Thyroid gland (tissue), 4 donors: Measurements from ENCODE around the gene CD19. TPM values are rescaled to one million over a fixed set of nuclear protein-coding genes. Genes with fewer than 3 reads are reported as not detected.
"Not testable (repeated sequence)": the region's sequence is repeated elsewhere in the genome, so short reads cannot be mapped to it uniquely, and the experiment has no call there.

Experiments used
- DNase-seq, 2 donors: peaks; one replicate each; pipeline ENCODE4 v3.0.0-alpha.2; 2019
- H3K27ac ChIP-seq, 3 donors: fragments of 200-600 bp; sonication (generic); 1 replicate in 2 of 3; 2 replicates in 1 of 3; pipeline ENCODE4 v1.5.1; 2016 to 2019; ENCODE audit warnings: mild to moderate bottlenecking in 1 of 3, moderate library complexity in 1 of 3
- H3K27me3 ChIP-seq: fragments of 200-600 bp; sonication (generic); one replicate; pipeline ENCODE4 v1.5.1; 2019
- H3K36me3 ChIP-seq, 2 donors: fragments of 200-600 bp; sonication (generic); one replicate each; pipeline ENCODE4 v1.5.1; 2016 to 2019
- H3K4me1 ChIP-seq, 2 donors: fragments of 200-600 bp; sonication (generic); one replicate each; pipeline ENCODE4 v1.5.1; 2017 to 2019
- H3K4me3 ChIP-seq, 3 donors: fragments of 200-600 bp; sonication (generic); replicated peaks in 1 of 3; 1 replicate in 2 of 3; 2 replicates in 1 of 3; pipeline ENCODE4 v1.5.1; 2016; ENCODE audit warnings: mild to moderate bottlenecking in 1 of 3
- H3K9me3 ChIP-seq: fragments of 200-600 bp; sonication (generic); one replicate; pipeline ENCODE4 v1.5.1; 2017
- POLR2A ChIP-seq, 2 donors: fragments of 450-650 bp; IDR thresholded peaks; one replicate each; pipeline ENCODE4 v1.6.1; 2017; ENCODE audit warnings: antibody characterized with exemption in 2 of 2, mild to moderate bottlenecking in 2 of 2, moderate library complexity in 1 of 2
- WGBS, 2 donors: methylation state at CpG; one replicate each; pipeline ENCODE4 v1.1.5; 2017; 5-methylcytosine and 5-hydroxymethylcytosine counted together
- intact Hi-C: fragments of 100-400 bp; cut with DNase I; formaldehyde crosslinking; loops from one replicate; pipeline ENCODE4 v1.15.1; 2023
- total RNA-seq, 4 donors: library from RNA; depleted of rRNA; stranded (reverse); fragments of >200 nt; gene quantifications; one replicate each; pipeline ENCODE4 v1.2.3, GENCODE V29; 2016
- TF ChIP-seq, protein P1 (sequence below), 6 experiments: fragments of 200-600 bp in 3 of 6; fragments of 450-650 bp in 3 of 6; sonication (generic) in 3 of 6; IDR thresholded peaks; one replicate each; pipeline ENCODE4 v1.5.1; 2016 to 2019; ENCODE audit warnings: antibody characterized with exemption in 6 of 6, mild to moderate bottlenecking in 2 of 6, inconsistent platforms in 1 of 6, moderate library complexity in 1 of 6

Gene CD19
- total RNA-seq, 4 donors from 2014 or later, result not detected

DNA sequence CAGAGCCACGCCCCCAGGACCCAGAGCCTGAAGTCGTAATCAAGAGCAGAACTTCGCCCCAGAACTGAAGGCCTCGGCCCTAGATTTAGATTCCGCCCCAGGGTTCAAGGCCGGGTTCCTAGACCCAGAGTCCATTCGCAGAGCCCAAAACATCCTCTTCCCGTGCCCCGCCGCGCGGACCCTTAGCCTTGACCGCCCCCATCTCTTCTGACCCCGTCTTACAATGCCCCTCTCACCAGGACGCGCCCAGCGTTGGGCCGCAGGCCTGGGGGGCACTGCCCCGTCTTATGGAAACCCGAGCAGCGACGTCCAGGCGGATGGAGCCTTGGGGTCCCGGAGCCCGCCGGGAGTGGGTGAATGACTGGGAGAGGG, 5.0 kb downstream of the CD19 start:
- WGBS, 2 donors, result 77 to 82% methylated on average over 23 to 26 of the region's 26 CpGs
- Histone ChIP-seq H3K36me3 (no peaks in the 10 kb centered on the region), H3K27ac (no peak overlapping the region), H3K4me3 (no peak overlapping the region), H3K9me3 (no peaks in the 10 kb centered on the region), H3K27me3 (no peaks in the 10 kb centered on the region), H3K4me1 (no peaks in the 10 kb centered on the region)
- DNase-seq, result no peak
- intact Hi-C loops, result no loop called here
- TF ChIP-seq, protein P1, sequence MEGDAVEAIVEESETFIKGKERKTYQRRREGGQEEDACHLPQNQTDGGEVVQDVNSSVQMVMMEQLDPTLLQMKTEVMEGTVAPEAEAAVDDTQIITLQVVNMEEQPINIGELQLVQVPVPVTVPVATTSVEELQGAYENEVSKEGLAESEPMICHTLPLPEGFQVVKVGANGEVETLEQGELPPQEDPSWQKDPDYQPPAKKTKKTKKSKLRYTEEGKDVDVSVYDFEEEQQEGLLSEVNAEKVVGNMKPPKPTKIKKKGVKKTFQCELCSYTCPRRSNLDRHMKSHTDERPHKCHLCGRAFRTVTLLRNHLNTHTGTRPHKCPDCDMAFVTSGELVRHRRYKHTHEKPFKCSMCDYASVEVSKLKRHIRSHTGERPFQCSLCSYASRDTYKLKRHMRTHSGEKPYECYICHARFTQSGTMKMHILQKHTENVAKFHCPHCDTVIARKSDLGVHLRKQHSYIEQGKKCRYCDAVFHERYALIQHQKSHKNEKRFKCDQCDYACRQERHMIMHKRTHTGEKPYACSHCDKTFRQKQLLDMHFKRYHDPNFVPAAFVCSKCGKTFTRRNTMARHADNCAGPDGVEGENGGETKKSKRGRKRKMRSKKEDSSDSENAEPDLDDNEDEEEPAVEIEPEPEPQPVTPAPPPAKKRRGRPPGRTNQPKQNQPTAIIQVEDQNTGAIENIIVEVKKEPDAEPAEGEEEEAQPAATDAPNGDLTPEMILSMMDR (IDR thresholded peaks at IDR 0.05), result no peak
- TF ChIP-seq POLR2A (IDR thresholded peaks at IDR 0.05), result no peak

DNA sequence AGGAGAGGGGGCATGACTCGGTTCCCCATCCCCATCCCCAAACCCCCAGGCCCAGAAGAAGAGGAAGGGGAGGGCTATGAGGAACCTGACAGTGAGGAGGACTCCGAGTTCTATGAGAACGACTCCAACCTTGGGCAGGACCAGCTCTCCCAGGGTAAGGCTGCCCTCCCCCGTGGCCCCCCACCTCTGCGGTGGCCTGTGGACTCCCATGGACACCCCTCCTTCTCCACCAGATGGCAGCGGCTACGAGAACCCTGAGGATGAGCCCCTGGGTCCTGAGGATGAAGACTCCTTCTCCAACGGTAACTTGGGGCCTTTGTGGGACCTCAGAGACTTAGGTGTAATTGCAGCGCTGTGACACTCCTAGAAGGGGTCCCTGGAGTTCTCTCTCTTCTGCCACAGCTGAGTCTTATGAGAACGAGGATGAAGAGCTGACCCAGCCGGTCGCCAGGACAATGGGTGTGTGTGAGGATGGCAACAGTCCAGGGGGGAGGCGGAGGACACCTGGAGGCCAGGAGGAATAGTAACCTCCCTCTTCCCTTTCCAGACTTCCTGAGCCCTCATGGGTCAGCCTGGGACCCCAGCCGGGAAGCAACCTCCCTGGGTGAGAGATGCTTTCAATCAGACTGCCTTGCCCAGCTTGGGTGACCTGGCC, 5.6 kb downstream of the CD19 start:
- Histone ChIP-seq H3K27me3 (no peaks in the 10 kb centered on the region), H3K36me3 (no peaks in the 10 kb centered on the region), H3K27ac (no peak overlapping the region), H3K4me3 (no peak overlapping the region), H3K9me3 (no peaks in the 10 kb centered on the region), H3K4me1 (no peaks in the 10 kb centered on the region)
- no peak for DNase-seq
- WGBS, 2 donors, result 80 to 85% methylated on average over 13 to 14 of the region's 14 CpGs
- TF ChIP-seq POLR2A (IDR thresholded peaks at IDR 0.05), result no peak
- TF ChIP-seq, protein P1 (IDR thresholded peaks at IDR 0.05), result no peak
- intact Hi-C loops, result no loop called here

DNA sequence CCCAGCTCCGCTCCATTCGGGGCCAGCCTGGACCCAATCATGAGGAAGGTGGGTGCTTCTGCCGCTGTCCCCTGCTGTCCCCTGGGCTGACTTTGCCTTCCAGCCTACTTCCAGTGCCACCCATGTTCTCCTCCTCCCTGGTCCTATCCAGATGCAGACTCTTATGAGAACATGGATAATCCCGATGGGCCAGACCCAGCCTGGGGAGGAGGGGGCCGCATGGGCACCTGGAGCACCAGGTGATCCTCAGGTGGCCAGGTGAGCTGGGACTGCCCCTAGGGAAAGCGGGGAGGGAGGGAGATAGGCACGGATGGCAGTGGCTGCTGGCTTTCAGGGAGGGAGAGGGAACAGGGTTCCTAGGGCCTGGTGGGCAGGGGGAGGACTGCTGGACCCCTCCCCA, 7.0 kb downstream of the CD19 start:
- intact Hi-C loops, result no loop called here
- H3K36me3 ChIP-seq, result no peaks in the 10 kb centered on the region
- DNase-seq, result no peak
- H3K4me3 ChIP-seq, result no peak overlapping the region
- no peaks in the 10 kb centered on the region for H3K9me3 ChIP-seq
- no peak for TF ChIP-seq POLR2A (IDR thresholded peaks at IDR 0.05)
- TF ChIP-seq, protein P1 (IDR thresholded peaks at IDR 0.05), result no peak
- 80 to 85% methylated on average over 6 of the region's 7 CpGs for WGBS, 2 donors
- no peak overlapping the region for H3K27ac ChIP-seq
- H3K27me3 ChIP-seq, result no peaks in the 10 kb centered on the region
- H3K4me1 ChIP-seq, result no peaks in the 10 kb centered on the region

DNA sequence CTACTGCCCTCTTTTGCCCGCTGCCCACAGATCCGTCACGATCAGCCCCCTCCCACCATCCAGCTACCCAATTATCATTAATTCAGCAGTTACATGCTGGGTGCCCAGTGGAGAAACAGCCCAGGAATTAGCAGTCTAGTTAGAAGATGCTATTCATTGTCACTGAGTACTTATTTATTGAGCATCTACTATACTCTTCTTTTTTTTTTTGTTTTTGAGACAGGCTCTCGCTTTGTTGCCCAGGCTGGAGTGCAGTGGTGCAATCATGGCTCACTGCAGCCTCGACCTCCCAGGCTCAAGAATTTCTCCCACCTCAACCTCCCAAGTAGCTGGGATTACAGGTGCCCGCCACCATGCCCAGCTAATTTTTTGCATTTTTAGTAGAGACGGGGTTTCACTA, 8.1 kb downstream of the CD19 start:
- H3K36me3 ChIP-seq, DNase-seq, H3K27me3 ChIP-seq, H3K27ac ChIP-seq, H3K9me3 ChIP-seq, H3K4me1 ChIP-seq, H3K4me3 ChIP-seq: not testable (repeated sequence)
- intact Hi-C loops, result loop anchor here (5.0 kb wide), 1 partner anchor 58 kb away; no protein-coding TSS in a partner anchor
- 93 to 96% methylated on average over 7 of the region's 7 CpGs for WGBS, 2 donors

DNA sequence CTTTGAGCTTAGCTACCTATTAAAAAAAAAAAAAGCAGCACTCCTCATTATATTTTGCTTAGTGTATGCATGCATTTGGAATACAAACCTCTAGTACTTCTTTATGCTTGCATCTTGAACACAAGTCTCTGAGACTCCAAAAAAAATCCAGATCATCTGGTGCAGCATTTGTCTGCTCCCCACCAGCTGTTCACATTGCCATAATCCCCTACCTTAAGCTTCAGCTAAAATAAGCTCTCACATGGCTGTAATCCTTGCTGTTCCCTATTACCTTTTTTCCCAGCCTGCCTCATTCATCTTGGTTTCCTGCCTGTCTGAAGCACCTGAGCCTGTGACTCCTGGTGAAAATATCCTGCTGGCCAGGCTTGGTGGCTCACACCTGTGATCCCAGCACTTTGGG, 11.5 kb downstream of the CD19 start:
- no peak for DNase-seq
- intact Hi-C loops, result loop anchor here (5.0 kb wide), 1 partner anchor 61 kb away; no protein-coding TSS in a partner anchor
- H3K27me3 ChIP-seq, result no peaks in the 10 kb centered on the region
- no peak for TF ChIP-seq POLR2A (IDR thresholded peaks at IDR 0.05)
- TF ChIP-seq, protein P1 (IDR thresholded peaks at IDR 0.05), result no peak
- no peak overlapping the region for H3K4me3 ChIP-seq
- H3K36me3 ChIP-seq, result no peaks in the 10 kb centered on the region
- H3K9me3 ChIP-seq, result no peaks in the 10 kb centered on the region
- peaks cover 0 to 9% of the 10 kb centered on the region in 2 donors for H3K4me1 ChIP-seq
- H3K27ac ChIP-seq, result no peak overlapping the region
